Prostate gland (tissue), 2 donors: Measurements from ENCODE around the gene MNS1. TPM values are rescaled to one million over a fixed set of nuclear protein-coding genes. Genes with fewer than 3 reads are reported as not detected.

Experiments used
- DNase-seq: peaks from one replicate; pipeline ENCODE4 v3.0.0-alpha.2; 2019; ENCODE audit warnings: low spot score
- H3K27ac ChIP-seq, 2 donors: fragments of 200-600 bp; sonication (generic); 2 replicates each; pipeline ENCODE4 v1.5.1; 2017 to 2019
- H3K27me3 ChIP-seq: fragments of 200-600 bp; sonication (generic); replicated peaks from 2 replicates; pipeline ENCODE4 v1.5.1; 2019; ENCODE audit not compliant: insufficient read depth
- H3K36me3 ChIP-seq, 2 donors: fragments of 200-600 bp; sonication (generic); 1 replicate in 1 of 2; 2 replicates in 1 of 2; pipeline versions ENCODE4 v1.5.1 to v1.8.1; 2017 to 2019
- H3K4me1 ChIP-seq: fragments of 200-600 bp; sonication (generic); replicated peaks from 2 replicates; pipeline ENCODE4 v1.5.1; 2019
- H3K4me3 ChIP-seq, 2 donors: fragments of 200-600 bp; sonication (generic); 2 replicates each; pipeline ENCODE4 v1.5.1; 2017 to 2019
- H3K9me3 ChIP-seq: fragments of 200-600 bp; sonication (generic); 2 replicates; pipeline ENCODE4 v1.5.1; 2017
- CTCF ChIP-seq, 4 experiments: fragments of 200-600 bp in 2 of 4; fragments of 450-650 bp in 2 of 4; sonication (generic) in 2 of 4; IDR thresholded peaks; 1 replicate in 3 of 4; 2 replicates in 1 of 4; pipeline ENCODE4 v1.5.1; 2016 to 2019; ENCODE audit warnings: antibody characterized with exemption in 4 of 4, mild to moderate bottlenecking in 2 of 4, moderate library complexity in 2 of 4
- POLR2A ChIP-seq: fragments of 450-650 bp; IDR thresholded peaks from one replicate; pipeline ENCODE4 v1.6.1; 2016; ENCODE audit warnings: antibody characterized with exemption, mild to moderate bottlenecking
- POLR2AphosphoS5 ChIP-seq: sonication (generic); formaldehyde crosslinking; IDR thresholded peaks from one replicate; pipeline ENCODE4 v1.6.1; 2017; ENCODE audit warnings: antibody characterized with exemption
- WGBS: methylation state at CpG from one replicate; pipeline ENCODE4 v1.1.5; 2018; 5-methylcytosine and 5-hydroxymethylcytosine counted together
- intact Hi-C: fragments of 100-400 bp; cut with DNase I; formaldehyde crosslinking; loops from one replicate; pipeline ENCODE4 v1.14.2; 2022
- total RNA-seq, 2 donors: library from RNA; depleted of rRNA; stranded (reverse); fragments of >200 nt; gene quantifications; one replicate each; pipeline ENCODE4 v1.1.0, GENCODE V29; 2016

Gene MNS1
- 1 to 10 TPM; 1.5 to 4.5 TPM for total RNA-seq

GRCh38 chr15:56464893-56465520 lies at the start of gene MNS1:
Gene MNS1, minus strand, starts transcription at chr15:56465137. Its CDS starts 165 bp downstream, at chr15:56464972.
- peak within 1 kb of the TSS in 1 of 2 donors; percentile 28 for H3K27ac ChIP-seq
- H3K9me3 ChIP-seq = no peaks in the 10 kb centered on the region
- H3K36me3 ChIP-seq = no peaks in the 10 kb centered on the region
- no peak for TF ChIP-seq POLR2A
- TF ChIP-seq POLR2AphosphoS5 = peak; percentile 95
- no peak for TF ChIP-seq CTCF (IDR thresholded peaks at IDR 0.05)
- DNase-seq = peak; percentile 93
- H3K27me3 ChIP-seq = no peaks in the 10 kb centered on the region
- intact Hi-C loops = no loop called here
- peak within 1 kb of the TSS; percentile 44 to 52 for H3K4me3 ChIP-seq
- 1% methylated on average over 35 of the region's 38 CpGs for WGBS
- H3K4me1 ChIP-seq = no peaks in the 10 kb centered on the region

GRCh38 chr15:56496635-56497034 lies 31.7 kb upstream of the MNS1 start:
- no peaks in the 10 kb centered on the region for H3K4me1 ChIP-seq
- no peaks in the 10 kb centered on the region for H3K27me3 ChIP-seq
- H3K4me3 ChIP-seq = no peak overlapping the region
- TF ChIP-seq POLR2A = no peak
- TF ChIP-seq POLR2AphosphoS5 = peak; percentile 18
- peak in 3 of 4 experiments; percentile 50 to 68 (median 66) for TF ChIP-seq CTCF (IDR thresholded peaks at IDR 0.05)
- WGBS = 27% methylated on average over 7 of the region's 7 CpGs
- no peaks in the 10 kb centered on the region for H3K9me3 ChIP-seq
- intact Hi-C loops = loop anchor here (5.0 to 10.0 kb wide), 3 partner anchors 371 to 1058 kb away; no protein-coding TSS in a partner anchor
- H3K36me3 ChIP-seq = no peaks in the 10 kb centered on the region
- H3K27ac ChIP-seq = no peak overlapping the region
- DNase-seq = peak; percentile 17

GRCh38 chr15:56495533-56495932 lies 30.6 kb upstream of the MNS1 start:
- Histone ChIP-seq H3K36me3 (no peaks in the 10 kb centered on the region), H3K27me3 (no peaks in the 10 kb centered on the region), H3K4me3 (no peak overlapping the region), H3K9me3 (no peaks in the 10 kb centered on the region), H3K4me1 (no peaks in the 10 kb centered on the region), H3K27ac (no peak overlapping the region)
- TF ChIP-seq POLR2AphosphoS5 (no peak), POLR2A (no peak), CTCF (IDR thresholded peaks at IDR 0.05) (no peak)
- no peak for DNase-seq
- intact Hi-C loops = loop anchor here (5.0 to 10.0 kb wide), 3 partner anchors 372 to 1059 kb away; no protein-coding TSS in a partner anchor
- 53% methylated on average over 3 of the region's 3 CpGs for WGBS

GRCh38 chr15:56495053-56495452 lies 30.1 kb upstream of the MNS1 start:
- no peak for DNase-seq
- intact Hi-C loops = loop anchor here (5.0 to 10.0 kb wide), 3 partner anchors 372 to 1060 kb away; no protein-coding TSS in a partner anchor

More at GRCh38 chr15:56495053-56495452, 30.1 kb upstream of the MNS1 start:
- TF ChIP-seq CTCF (IDR thresholded peaks at IDR 0.05) = no peak
- no peak for TF ChIP-seq POLR2AphosphoS5
- no peak for TF ChIP-seq POLR2A
- Histone ChIP-seq H3K4me3 (no peak overlapping the region), H3K9me3 (no peaks in the 10 kb centered on the region), H3K27ac (no peak overlapping the region), H3K4me1 (no peaks in the 10 kb centered on the region), H3K27me3 (no peaks in the 10 kb centered on the region), H3K36me3 (no peaks in the 10 kb centered on the region)
- WGBS = 41% methylated on average over 3 of the region's 3 CpGs
